PC-3 (cell line): ENCODE data around the gene LYPD3. TPM values are rescaled to one million over a fixed set of nuclear protein-coding genes. Genes with fewer than 3 reads are reported as not detected.

Experiments used
- ATAC-seq: fragments of 200-7000 bp; cut with Tn5 transposase; 2 replicates; pipeline ENCODE4 v1.9.1; 2020; ENCODE audit warnings: mild to moderate bottlenecking, moderate library complexity
- BruUV-seq: library from RNA; stranded (reverse); fragments of 400-500 nt; replicated peaks from 2 replicates; lab custom pipeline; 2021; lab: Mats Ljungman, UMichigan
- CTCF ChIA-PET: fragments of 300-600 bp; sonication (Branson Sonifier 250); formaldehyde crosslinking; loops from one replicate; lab custom pipeline; 2022; ENCODE audit warnings: antibody characterized with exemption; lab: Charles Lee
- POLR2A ChIA-PET: fragments of 300-600 bp; sonication (Branson Sonifier 250); formaldehyde crosslinking; loops from one replicate; lab custom pipeline; 2022; ENCODE audit warnings: antibody characterized with exemption; ENCODE audit not compliant: unreplicated experiment; lab: Charles Lee
- DNase-seq: peaks from one replicate; pipeline ENCODE4 v3.0.0-alpha.2; 2015
- H2AFZ ChIP-seq: fragments of 300-600 bp; sonication (generic); 2 replicates; pipeline ENCODE4 v1.6.0; 2016; ENCODE audit warnings: antibody characterized with exemption, low read length
- H3F3A ChIP-seq: fragments of 300-600 bp; sonication (generic); one replicate; pipeline ENCODE4 v1.6.0; 2017; ENCODE audit warnings: antibody characterized with exemption, low read length, control low read depth, mild to moderate bottlenecking; ENCODE audit not compliant: unreplicated experiment
- H3K27ac ChIP-seq: fragments of 300-600 bp; sonication (generic); 2 replicates; pipeline ENCODE4 v1.5.1; 2016; ENCODE audit warnings: mild to moderate bottlenecking, low read length
- H3K27me3 ChIP-seq: fragments of 300-600 bp; sonication (generic); 2 replicates; pipeline ENCODE4 v1.6.1; 2016; ENCODE audit warnings: low read length, mixed read lengths
- H3K36me3 ChIP-seq: fragments of 300-600 bp; sonication (generic); 2 replicates; pipeline ENCODE4 v1.6.1; 2016; ENCODE audit warnings: low read depth, mixed run types, low read length, mixed read lengths
- H3K4me1 ChIP-seq: fragments of 300-600 bp; sonication (generic); 2 replicates; pipeline ENCODE4 v1.5.1; 2016; ENCODE audit warnings: low read length; ENCODE audit not compliant: insufficient read depth
- H3K4me2 ChIP-seq: fragments of 300-600 bp; sonication (generic); 2 replicates; pipeline ENCODE4 v1.6.0; 2016; ENCODE audit warnings: low read length
- H3K4me3 ChIP-seq: fragments of 300-600 bp; sonication (generic); 2 replicates; pipeline ENCODE4 v1.5.1; 2016; ENCODE audit warnings: mild to moderate bottlenecking, low read length, mixed read lengths
- H3K79me2 ChIP-seq: fragments of 300-600 bp; sonication (generic); 2 replicates; pipeline ENCODE4 v1.6.1; 2017; ENCODE audit warnings: low read length, mixed read lengths
- H3K9ac ChIP-seq: fragments of 300-600 bp; sonication (generic); 2 replicates; pipeline ENCODE4 v1.6.0; 2016; ENCODE audit warnings: mild to moderate bottlenecking, low read length
- H3K9me2 ChIP-seq: fragments of 300-600 bp; sonication (generic); replicated peaks from 2 replicates; pipeline ENCODE4 v1.6.1; 2016; ENCODE audit warnings: mixed run types, low read length, mixed read lengths
- H3K9me3 ChIP-seq: fragments of 300-600 bp; sonication (generic); 2 replicates; pipeline ENCODE4 v1.6.1; 2016; ENCODE audit warnings: low read length, mixed read lengths
- H4K20me1 ChIP-seq: fragments of 300-600 bp; sonication (generic); 2 replicates; pipeline ENCODE4 v1.6.1; 2016; ENCODE audit warnings: low read length, mixed read lengths
- CTCF ChIP-seq: fragments of 300-600 bp; sonication (generic); conservative IDR thresholded peaks from 2 replicates; pipeline ENCODE4 v1.5.1; 2017; ENCODE audit warnings: antibody characterized with exemption, low read depth, mild to moderate bottlenecking, low read length
- EZH2 ChIP-seq: fragments of 300-600 bp; sonication (generic); IDR thresholded peaks from one replicate; pipeline ENCODE4 v1.6.1; 2017; ENCODE audit warnings: antibody characterized with exemption, mild to moderate bottlenecking, low read length; ENCODE audit not compliant: unreplicated experiment
- EZH2phosphoT487 ChIP-seq: fragments of 300-600 bp; sonication (generic); IDR thresholded peaks from 2 replicates; pipeline ENCODE4 v1.6.1; 2018; ENCODE audit warnings: mild to moderate bottlenecking, antibody characterized with exemption, low read length, borderline replicate concordance
- intact Hi-C: fragments of 100-400 bp; cut with micrococcal nuclease; formaldehyde crosslinking; loops from 2 replicates; pipeline ENCODE4 v1.9.0; 2023
- total RNA-seq: library from RNA; depleted of rRNA; stranded (reverse); fragments of >200 nt; gene quantifications from 2 replicates; pipeline ENCODE4 v1.2.3, GENCODE V29; 2014

The LYPD3 gene
- total RNA-seq, 1 experiment from 2014 or later = 16.8 TPM

DNA sequence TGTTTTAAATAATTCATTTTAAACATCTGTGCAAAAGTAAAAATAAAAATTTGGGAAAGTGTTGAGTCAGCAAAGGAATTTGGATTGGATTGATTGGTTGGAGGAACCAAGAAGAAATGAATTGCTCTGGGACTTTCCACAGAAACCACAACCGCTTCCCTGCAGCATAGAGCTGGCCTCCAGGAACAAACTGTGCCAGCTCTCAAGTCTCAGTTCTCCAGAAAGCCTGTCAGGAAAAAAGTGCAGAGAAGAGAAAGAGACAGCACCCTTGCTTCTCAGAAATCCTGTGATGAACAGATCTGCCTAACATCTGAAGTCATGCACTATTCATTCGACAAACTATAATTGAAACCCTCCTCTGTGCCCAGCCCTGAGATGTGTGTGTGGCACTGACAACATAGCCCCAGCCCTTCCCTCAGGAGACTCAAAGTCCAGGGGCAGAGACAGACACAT is 14.8 kb downstream of the LYPD3 start:
- H3K9ac ChIP-seq = no peak overlapping the region
- BruUV-seq = no TSS peak
- H3K9me2 ChIP-seq = no peaks in the 10 kb centered on the region
- no peak overlapping the region for H3K4me2 ChIP-seq
- intact Hi-C loops = no loop called here
- no peak for ATAC-seq
- peaks cover 5% of the 10 kb centered on the region for H3K4me1 ChIP-seq
- H3K79me2 ChIP-seq = no peaks in the 10 kb centered on the region
- H3F3A ChIP-seq = no peaks in the 10 kb centered on the region
- H3K27me3 ChIP-seq = no peaks in the 10 kb centered on the region
- H3K4me3 ChIP-seq = no peak overlapping the region
- no peak overlapping the region for H3K27ac ChIP-seq
- TF ChIP-seq EZH2 (no peak), EZH2phosphoT487 (no peak), CTCF (no peak)
- ChIA-PET CTCF (no interaction called here), POLR2A (no interaction called here)
- H3K36me3 ChIP-seq = no peaks in the 10 kb centered on the region
- DNase-seq = no peak
- no peaks in the 10 kb centered on the region for H3K9me3 ChIP-seq
- no peak overlapping the region for H2AFZ ChIP-seq
- no peaks in the 10 kb centered on the region for H4K20me1 ChIP-seq

DNA sequence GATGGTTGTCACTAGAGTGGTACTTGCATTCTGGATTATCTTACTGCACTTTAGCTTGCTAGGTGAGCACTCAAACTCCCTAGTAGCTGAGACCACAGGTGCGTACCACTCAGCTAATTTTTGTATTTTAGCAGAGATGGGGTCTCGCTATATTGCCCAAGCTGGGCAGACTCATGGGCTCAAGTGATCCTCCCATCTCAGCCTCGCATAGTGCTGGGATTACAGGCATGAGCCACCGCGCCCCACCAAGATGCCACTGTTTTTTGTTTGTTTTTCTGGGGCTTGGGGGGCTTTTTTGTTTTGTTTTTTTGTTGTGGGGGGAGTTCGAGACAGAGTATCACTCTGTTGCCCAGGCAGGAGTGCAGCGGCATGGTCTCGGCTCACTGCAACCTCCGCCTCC is 17.8 kb downstream of the LYPD3 start:
- no peaks in the 10 kb centered on the region for H3K9me2 ChIP-seq
- no peaks in the 10 kb centered on the region for H3F3A ChIP-seq
- no TSS peak for BruUV-seq
- no peak overlapping the region for H3K4me2 ChIP-seq
- H3K4me1 ChIP-seq = no peaks in the 10 kb centered on the region; the same call in 1 of the 2 replicates
- no peak overlapping the region for H2AFZ ChIP-seq
- H3K27ac ChIP-seq = no peak overlapping the region
- intact Hi-C loops = loop anchor here (1.0 to 5.0 kb wide), 2 partner anchors 55 to 72 kb away; partner anchors contain the start of gene PHLDB3
- no peak overlapping the region for H3K9ac ChIP-seq
- no peaks in the 10 kb centered on the region for H3K27me3 ChIP-seq
- no peak overlapping the region for H3K4me3 ChIP-seq
- TF ChIP-seq EZH2 (no peak), CTCF (no peak), EZH2phosphoT487 (no peak)
- H3K9me3 ChIP-seq = no peaks in the 10 kb centered on the region
- no peaks in the 10 kb centered on the region for H3K36me3 ChIP-seq
- H4K20me1 ChIP-seq = no peaks in the 10 kb centered on the region
- CTCF ChIA-PET = interaction anchor here (0.5 to 1.2 kb wide), 8 partner anchors 15 to 147 kb away, joined by 3 to 39 read pairs (median 4); partner anchors contain the start of genes LYPD3 and PHLDB3
- ATAC-seq (no peak), DNase-seq (no peak)
- no peaks in the 10 kb centered on the region for H3K79me2 ChIP-seq
- POLR2A ChIA-PET = no interaction called here
